ENCODE measurements around the gene CEP55.
"Not testable (repeated sequence)": the region's sequence is repeated elsewhere in the genome, so short reads cannot be mapped to it uniquely, and the experiment has no call there.

Gene CEP55

GRCh38 chr10:93462371-93462770 lies 34.0 kb upstream of the CEP55 start:
- H3K27ac ChIP-seq: peak overlapping the region; percentile 64 to 74
- no peak for DNase-seq (ENCODE audit: low spot score)

GRCh38 chr10:93462881-93463280 lies 33.5 kb upstream of the CEP55 start:
- no peak for TF ChIP-seq CTCF (IDR thresholded peaks at IDR 0.05)
- H3K27ac ChIP-seq: peak overlapping the region; percentile 64 to 96
- no peak for DNase-seq (ENCODE audit: low spot score)
- peak overlapping the region; percentile 6 for H3K4me3 ChIP-seq

More at GRCh38 chr10:93462371-93462770, 34.0 kb upstream of the CEP55 start:
- H3K4me3 ChIP-seq: no peak overlapping the region
- no peak for TF ChIP-seq CTCF (IDR thresholded peaks at IDR 0.05)

- no peak for DNase-seq (ENCODE audit: low spot score)
- no peak for TF ChIP-seq CTCF (IDR thresholded peaks at IDR 0.05)
- Histone ChIP-seq H3K27ac (peak overlapping the region; percentile 80 to 96), H3K4me3 (no peak overlapping the region)
These were observed 32.5 kb upstream of the CEP55 start for GRCh38 chr10:93463723-93464476.

GRCh38 chr10:93464776-93465388 lies 31.5 kb upstream of the CEP55 start:
- no peak for DNase-seq (ENCODE audit: low spot score)
- no peak overlapping the region for H3K4me3 ChIP-seq
- H3K27ac ChIP-seq: peak overlapping the region; percentile 80 to 96
- no peak for TF ChIP-seq CTCF (IDR thresholded peaks at IDR 0.05)

- H3K4me3 ChIP-seq: peak overlapping the region; percentile 50
- TF ChIP-seq CTCF (IDR thresholded peaks at IDR 0.05): no peak
These were observed 30.4 kb upstream of the CEP55 start for GRCh38 chr10:93465806-93466675.

GRCh38 chr10:93467635-93468034 lies 28.8 kb upstream of the CEP55 start:
- not testable (repeated sequence) for H3K4me3 ChIP-seq; DNase-seq (ENCODE audit: low spot score)
- peak overlapping the region; percentile 14 to 96 for H3K27ac ChIP-seq

More at GRCh38 chr10:93465806-93466675, 30.4 kb upstream of the CEP55 start:
- H3K27ac ChIP-seq: peak overlapping the region; percentile 80 to 96
- DNase-seq (ENCODE audit: low spot score): peak; percentile 98

Data from coronary artery (tissue), 2 donors.